ENCODE data around the gene CKAP2L. TPM values are rescaled to one million over a fixed set of nuclear protein-coding genes. Genes with fewer than 3 reads are reported as not detected.

Gene CKAP2L
- total RNA-seq, 4 donors from 2014 or later, result 1.2 to 11.3 (median 2.0) TPM

- intact Hi-C loops (cut with DNase I; ENCODE audit: low total_unique reads), result no loop called here
- 70 to 82% methylated on average over 3 of the region's 3 CpGs for WGBS, 2 donors
- TF ChIP-seq POLR2A (IDR thresholded peaks at IDR 0.05) (no peak), CTCF (IDR thresholded peaks at IDR 0.05) (no peak)
- no peak for DNase-seq (ENCODE audit: low spot score in 2 of 2)
- no peak overlapping the region for H3K4me3 ChIP-seq (ENCODE audit: low read depth, poor library complexity, severe bottlenecking)
These were observed 11.7 kb upstream of the CKAP2L start for GRCh38 chr2:112776113-112776512.

- DNase-seq (ENCODE audit: low spot score in 2 of 2), result no peak
- H3K4me3 ChIP-seq (ENCODE audit: low read depth, poor library complexity, severe bottlenecking), result no peak overlapping the region
- 96 to 99% methylated on average over 3 of the region's 3 CpGs for WGBS, 2 donors
- no peak for TF ChIP-seq CTCF (IDR thresholded peaks at IDR 0.05)
- TF ChIP-seq POLR2A (IDR thresholded peaks at IDR 0.05), result no peak
- intact Hi-C loops (cut with DNase I; ENCODE audit: low total_unique reads), result no loop called here
These were observed 10.3 kb upstream of the CKAP2L start for GRCh38 chr2:112774536-112775285.

GRCh38 chr2:112773556-112773955 lies 9.1 kb upstream of the CKAP2L start:
- TF ChIP-seq POLR2A (IDR thresholded peaks at IDR 0.05) (no peak), CTCF (IDR thresholded peaks at IDR 0.05) (no peak)
- intact Hi-C loops (cut with DNase I; ENCODE audit: low total_unique reads), result no loop called here
- no peak for DNase-seq (ENCODE audit: low spot score in 2 of 2)
- no peak overlapping the region for H3K4me3 ChIP-seq (ENCODE audit: low read depth, poor library complexity, severe bottlenecking)
- 76 to 80% methylated on average over 2 of the region's 2 CpGs for WGBS, 2 donors

GRCh38 chr2:112772911-112773475 lies 8.6 kb upstream of the CKAP2L start:
- no peak overlapping the region for H3K4me3 ChIP-seq (ENCODE audit: low read depth, poor library complexity, severe bottlenecking)
- no peak for DNase-seq (ENCODE audit: low spot score in 2 of 2)
- WGBS, 2 donors, result 32 to 64% methylated on average over 2 of the region's 2 CpGs
- TF ChIP-seq POLR2A (IDR thresholded peaks at IDR 0.05) (no peak), CTCF (IDR thresholded peaks at IDR 0.05) (no peak)
- intact Hi-C loops (cut with DNase I; ENCODE audit: low total_unique reads), result no loop called here

GRCh38 chr2:112772322-112772721 lies 7.9 kb upstream of the CKAP2L start:
- DNase-seq (ENCODE audit: low spot score in 2 of 2), result no peak
- intact Hi-C loops (cut with DNase I; ENCODE audit: low total_unique reads), result no loop called here
- no peak overlapping the region for H3K4me3 ChIP-seq (ENCODE audit: low read depth, poor library complexity, severe bottlenecking)
- TF ChIP-seq POLR2A (IDR thresholded peaks at IDR 0.05) (no peak), CTCF (IDR thresholded peaks at IDR 0.05) (no peak)
- WGBS, 2 donors, result 73 to 79% methylated on average over 4 of the region's 4 CpGs
